Islet precursor cell (in vitro differentiated cells): ENCODE results near the gene GATB.

Experiments
- DNase-seq: peaks from one replicate; pipeline ENCODE4 v3.0.0-alpha.2; 2018

GATB gene

DNA sequence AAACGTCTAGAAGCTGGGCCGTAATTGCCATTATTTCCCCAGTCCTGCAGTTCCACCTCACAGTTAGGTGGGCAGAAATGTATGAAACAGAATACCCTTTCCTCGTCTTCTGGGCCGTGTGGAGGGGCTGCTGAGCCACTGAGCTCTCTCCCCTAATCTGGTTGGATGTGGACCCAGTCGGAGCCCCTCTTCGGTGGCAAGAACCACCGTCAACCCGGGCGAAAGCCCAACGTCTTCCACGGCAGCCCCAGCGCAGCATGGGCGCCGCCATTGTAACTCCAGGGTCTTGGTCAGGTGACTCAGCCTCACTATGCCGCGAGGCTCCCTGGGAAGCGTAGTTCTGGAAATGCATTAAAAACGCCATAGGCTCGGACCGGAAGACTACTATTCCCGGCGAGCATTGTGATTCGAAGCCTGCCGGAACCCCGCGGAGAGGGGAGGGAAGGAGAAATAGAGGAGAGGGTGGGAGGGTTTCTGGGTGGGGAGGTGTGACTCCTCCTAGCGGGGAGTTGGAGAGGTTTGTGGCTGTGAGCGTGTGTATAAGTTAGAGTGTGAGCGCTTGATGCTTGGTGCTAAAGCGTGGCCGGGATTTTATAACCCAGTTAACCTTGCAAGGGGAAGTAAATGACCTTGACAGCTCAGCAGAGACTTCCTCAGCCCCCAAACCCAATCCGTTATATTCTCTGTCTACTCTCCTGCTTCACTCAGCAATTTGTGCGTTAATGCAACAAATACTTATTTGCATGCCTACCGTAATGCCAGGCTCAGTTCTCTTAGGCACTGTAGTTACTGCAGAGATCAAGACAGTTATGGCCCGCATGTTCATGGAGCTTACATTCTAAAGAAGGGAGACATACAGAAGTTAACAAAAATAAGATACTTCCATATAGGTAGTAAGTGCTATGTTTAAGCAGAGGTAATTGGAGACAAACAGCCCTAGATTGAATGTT is at the start of gene GATB:
TSS of gene GATB (minus strand) at position 296 of the 950 bp plus-strand sequence. CDS start at position 271, 25 bp downstream.
- peak; percentile 99 for DNase-seq

DNA sequence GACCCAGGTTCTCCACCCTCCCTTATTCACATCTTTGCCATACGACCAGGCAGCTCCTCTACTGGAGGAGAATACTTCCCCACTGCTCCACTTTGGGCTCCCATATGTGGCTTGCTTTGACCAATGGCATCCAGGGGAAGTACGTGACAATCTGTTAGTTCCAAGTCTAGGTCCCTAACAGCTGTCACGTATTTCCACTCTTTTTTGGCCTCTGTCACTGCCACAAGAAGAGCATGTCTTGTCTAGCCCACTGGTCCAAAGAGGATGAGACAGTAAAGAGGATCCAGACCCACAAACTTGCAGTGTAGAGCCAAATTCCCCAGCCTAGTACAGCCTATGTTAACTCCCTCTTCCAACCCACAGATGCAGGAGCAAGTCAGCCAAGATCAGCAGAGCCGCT is 49.7 kb upstream of the GATB start:
- DNase-seq, result no peak

DNA sequence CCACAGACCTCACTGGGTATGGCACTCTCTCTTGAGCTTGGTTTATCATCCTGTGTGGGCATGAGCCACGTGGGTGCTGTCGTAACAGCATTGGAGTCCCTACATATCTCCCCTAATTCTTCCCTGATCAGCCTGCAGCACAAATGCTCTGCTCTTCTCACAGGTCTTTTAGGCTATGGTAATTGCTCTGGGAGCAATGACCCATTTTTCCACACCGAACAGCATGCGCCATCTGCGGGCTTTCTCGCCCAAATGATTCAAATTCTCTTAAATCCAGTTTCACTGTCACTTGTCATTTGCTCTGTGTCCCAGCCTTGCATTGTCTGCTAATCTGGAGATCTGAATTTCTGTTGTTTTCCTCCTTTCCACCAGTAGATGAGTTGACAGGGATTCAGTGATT is 48.9 kb upstream of the GATB start:
- DNase-seq, result no peak

DNA sequence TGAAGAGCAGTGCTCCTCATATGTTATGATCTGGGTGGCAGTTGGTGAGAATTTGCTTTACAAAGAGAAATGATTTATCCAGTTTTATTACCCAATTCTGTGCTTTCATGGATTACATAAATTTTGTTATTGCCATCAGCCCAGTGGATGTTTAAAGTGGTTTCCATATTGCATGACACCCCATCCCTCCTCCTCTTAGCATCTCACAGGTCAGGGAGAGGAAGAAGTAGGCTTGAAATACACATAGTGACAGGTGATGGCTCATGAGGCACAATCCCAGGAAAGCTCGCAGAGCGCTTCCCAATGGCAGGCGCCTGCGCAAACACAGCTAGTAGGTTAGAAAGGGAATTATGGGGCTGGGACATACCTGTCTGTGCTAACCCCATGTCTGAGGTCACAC is 47.7 kb upstream of the GATB start:
- DNase-seq, result no peak

DNA sequence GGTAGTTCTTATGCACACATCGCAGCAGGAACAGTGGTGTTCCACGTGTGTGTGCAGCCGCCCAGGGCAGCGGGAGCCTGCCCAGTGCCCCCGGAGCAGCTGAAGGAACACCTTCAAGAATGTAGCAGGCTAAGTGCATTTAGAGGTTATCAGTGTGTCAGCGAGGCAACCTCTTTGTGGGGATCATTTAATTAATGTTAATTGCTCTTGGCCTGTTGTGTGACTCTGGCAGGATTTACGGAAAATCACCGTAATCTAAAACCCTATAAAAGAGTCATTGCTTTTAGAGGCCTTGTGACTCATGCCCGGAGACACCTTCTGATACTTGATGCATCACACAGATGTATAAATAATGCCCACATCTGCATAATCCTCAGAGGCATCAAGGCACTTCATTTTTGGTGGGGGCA is 47.3 kb upstream of the GATB start:
- no peak for DNase-seq

DNA sequence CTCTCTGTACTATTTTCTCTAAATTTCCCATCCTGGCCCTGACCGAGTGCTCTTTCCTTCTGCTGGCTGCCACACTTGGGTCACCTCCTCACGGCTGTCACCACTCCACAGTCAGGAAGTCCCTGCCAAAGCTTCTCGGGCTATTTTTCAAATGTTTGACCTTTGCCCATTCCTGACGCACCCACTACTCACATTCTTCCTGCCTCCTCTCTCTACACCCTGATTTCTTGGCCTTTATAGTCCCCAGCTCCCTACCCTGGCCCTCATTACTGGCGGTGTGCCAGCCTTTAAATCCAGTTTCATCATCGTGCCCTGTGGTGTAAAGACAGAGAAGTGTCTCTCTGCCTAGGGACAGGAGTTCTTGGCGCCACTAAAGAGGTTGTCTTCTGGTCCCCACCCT is 46.4 kb upstream of the GATB start:
- no peak for DNase-seq

- peak; percentile 78 for DNase-seq
These were observed 45.7 kb upstream of the GATB start for GRCh38 chr4:151806511-151806927.

- DNase-seq, result no peak
These were observed 44.0 kb upstream of the GATB start for GRCh38 chr4:151804821-151805220.

DNA sequence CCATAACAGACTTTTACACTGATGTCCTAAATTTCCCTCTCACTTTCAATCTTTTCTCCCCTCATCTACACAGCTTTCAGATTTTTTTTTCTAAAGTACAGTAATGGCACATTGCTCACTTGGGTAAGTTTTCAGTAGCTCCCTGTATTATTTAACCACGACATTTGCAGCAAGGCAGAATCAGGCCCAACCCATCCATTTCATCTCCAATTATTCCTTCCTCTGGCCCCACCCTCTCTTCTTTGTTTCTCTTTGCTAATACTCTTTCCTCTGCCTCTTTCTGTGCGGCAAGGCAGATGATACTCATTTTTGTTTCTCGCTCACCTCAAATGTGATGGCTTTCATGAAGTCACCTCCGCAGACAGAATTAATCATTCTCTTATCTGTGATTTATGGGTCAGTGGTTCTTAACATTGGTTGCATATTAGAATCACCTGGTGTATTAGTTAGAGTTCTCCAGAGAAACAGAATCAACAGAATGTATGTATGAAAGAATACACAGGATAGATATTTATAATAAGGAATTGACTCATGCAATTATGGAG is 43.4 kb upstream of the GATB start:
- DNase-seq, result no peak

- no peak for DNase-seq
These were observed 42.4 kb upstream of the GATB start for GRCh38 chr4:151803246-151803645.

GRCh38 chr4:151801547-151802516 is 41.0 kb upstream of the GATB start:
- peak; percentile 65 for DNase-seq

DNA sequence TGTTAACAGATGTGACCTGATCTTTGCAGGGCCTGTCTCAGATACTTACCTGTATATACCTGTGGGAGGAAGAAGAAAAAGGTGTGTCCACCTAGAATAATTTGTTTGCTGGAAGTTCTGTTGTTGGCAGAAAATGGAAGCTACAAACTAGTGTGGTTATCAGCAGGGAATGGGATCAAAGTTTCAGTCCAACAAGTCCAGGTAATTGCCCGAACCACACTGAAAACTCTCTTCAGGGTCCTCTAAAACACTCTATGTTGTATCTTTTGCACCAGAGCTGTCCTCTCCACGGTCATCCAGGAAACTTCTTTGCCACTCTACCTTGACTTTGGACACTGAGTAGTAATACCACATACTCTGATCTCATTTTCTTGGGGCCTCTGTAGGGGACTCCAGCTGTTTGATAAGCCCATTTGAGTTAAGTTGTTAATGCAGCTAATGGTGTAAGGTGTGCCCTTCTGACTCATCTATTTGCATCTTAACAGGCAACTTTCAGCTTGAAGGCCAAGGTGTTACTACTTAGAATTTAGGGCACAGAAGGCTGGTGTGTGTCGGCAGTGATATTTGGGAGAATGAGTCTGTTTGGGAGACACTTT is 38.7 kb upstream of the GATB start:
- DNase-seq, result no peak

GRCh38 chr4:151798678-151799416 is 38.0 kb upstream of the GATB start:
- DNase-seq, result no peak

DNA sequence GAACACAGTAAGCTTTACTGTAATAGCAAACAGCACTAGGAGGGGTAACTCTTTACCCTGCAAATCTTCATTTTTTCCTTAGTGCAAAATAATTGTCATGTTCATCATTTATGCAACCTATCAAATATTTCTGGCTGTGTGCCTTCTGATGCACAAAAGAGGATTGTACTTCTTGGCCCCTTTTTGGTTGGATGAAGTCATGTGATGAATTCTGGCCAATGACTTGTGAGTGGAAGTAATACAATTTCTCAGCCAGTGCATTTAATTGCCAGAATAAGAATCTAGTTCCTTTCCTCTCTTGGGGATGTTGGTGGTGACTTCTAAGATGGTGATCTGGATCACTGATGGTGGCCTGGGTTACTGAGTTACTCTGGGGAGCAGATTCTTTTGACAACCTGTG is 37.0 kb upstream of the GATB start:
- no peak for DNase-seq

DNA sequence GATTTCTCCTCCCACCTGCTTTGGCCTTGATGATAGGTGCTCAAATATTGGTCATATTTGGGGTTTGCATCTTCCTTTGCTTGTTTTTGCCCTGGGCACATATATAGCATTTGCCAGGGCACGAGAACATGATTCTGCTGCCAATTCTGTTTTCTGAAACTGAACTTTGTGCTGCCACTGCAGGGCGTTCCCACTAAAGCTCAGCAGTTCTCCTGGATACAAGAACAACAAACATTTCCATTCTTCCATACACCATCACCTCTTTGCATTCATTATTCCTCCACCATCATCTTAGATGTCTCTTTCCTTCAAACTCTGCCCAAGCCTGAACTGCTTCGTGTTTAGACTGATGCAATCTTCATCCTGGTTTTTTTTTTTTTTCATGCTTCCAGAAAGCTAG is 36.3 kb upstream of the GATB start:
- no peak for DNase-seq

GRCh38 chr4:151796106-151796505 is 35.3 kb upstream of the GATB start:
- DNase-seq, result no peak

GRCh38 chr4:151792995-151793394 is 32.2 kb upstream of the GATB start:
- no peak for DNase-seq

GRCh38 chr4:151792530-151792929 is 31.7 kb upstream of the GATB start:
- no peak for DNase-seq

GRCh38 chr4:151788021-151788420 is 27.2 kb upstream of the GATB start:
- no peak for DNase-seq

DNA sequence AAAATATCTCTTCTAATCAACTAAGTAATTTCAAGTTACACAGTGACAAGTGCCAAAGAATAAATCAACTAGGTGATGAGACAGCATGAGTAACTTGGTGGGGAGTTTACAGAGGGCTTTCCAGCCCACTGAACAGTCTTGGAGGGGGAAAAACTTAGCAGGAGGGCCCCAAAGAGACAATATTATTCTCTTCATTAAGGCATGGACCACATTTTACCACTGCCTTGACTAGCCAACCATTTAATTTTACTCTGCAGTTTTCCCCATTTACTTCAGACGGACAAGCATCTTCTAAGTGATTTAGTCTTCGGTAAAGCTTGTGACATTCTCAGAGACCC is 25.3 kb upstream of the GATB start:
- no peak for DNase-seq

DNA sequence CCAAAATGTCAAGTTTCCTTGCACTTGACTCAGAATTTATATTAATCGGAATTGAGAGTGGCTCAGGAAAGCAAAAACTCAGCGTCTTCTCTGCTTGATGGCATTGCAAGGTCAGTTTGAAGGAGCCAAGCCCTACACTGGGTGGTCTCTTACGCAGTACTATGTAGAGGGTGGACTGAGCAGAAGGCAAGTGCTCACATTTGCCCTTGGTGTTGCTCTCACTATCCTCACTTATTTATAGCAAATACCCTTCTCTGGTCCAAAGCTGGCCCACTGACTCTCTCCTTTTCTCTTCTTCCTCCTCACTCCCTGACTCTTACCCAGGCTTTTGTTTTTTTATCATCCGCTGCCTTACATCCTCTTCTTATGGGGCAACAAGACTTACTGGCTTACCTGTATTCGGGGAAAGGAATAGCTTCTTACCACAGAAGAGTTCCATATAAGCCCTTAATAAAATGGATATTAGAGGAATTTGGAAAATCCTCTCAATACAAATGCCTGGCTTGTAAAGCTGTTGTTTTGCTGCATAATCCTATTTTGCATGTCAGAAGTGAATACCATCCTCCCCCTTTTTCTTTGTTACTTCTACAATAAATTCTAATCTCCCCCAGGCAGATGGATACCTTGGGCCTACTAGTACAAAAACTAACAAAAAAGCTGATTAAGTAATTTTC is 24.8 kb upstream of the GATB start:
- DNase-seq, result no peak

- DNase-seq, result no peak
These were observed 23.9 kb upstream of the GATB start for GRCh38 chr4:151784706-151785105.
